HFFc6 (cell line): ENCODE data around the gene USP38. TPM values are rescaled to one million over a fixed set of nuclear protein-coding genes. Genes with fewer than 3 reads are reported as not detected.

Experiments
- DNase-seq: peaks from one replicate; pipeline ENCODE4 v3.0.0-alpha.2; 2018
- H3K27ac Mint-ChIP-seq: 2 replicates; pipeline ENCODE4 v1.8.0; 2020; ENCODE audit warnings: mild to moderate bottlenecking, mixed read lengths
- H3K27me3 Mint-ChIP-seq: 2 replicates; pipeline ENCODE4 v1.8.0; 2021; ENCODE audit warnings: mild to moderate bottlenecking, moderate library complexity, mixed read lengths; ENCODE audit not compliant: insufficient read depth
- H3K36me3 Mint-ChIP-seq: 2 replicates; pipeline ENCODE4 v1.8.0; 2021; ENCODE audit warnings: low read depth, mixed read lengths
- H3K4me1 Mint-ChIP-seq: 2 replicates; pipeline ENCODE4 v1.8.0; 2020; ENCODE audit warnings: low read depth, mixed read lengths
- H3K4me3 Mint-ChIP-seq: 2 replicates; pipeline ENCODE4 v1.8.0; 2020; ENCODE audit warnings: mild to moderate bottlenecking, moderate library complexity, mixed read lengths
- H3K9me3 Mint-ChIP-seq: 2 replicates; pipeline ENCODE4 v1.8.0; 2020; ENCODE audit warnings: mild to moderate bottlenecking, mixed read lengths
- total RNA-seq, 6 experiments: library from RNA; stranded (reverse); fragmentation: NEBNext Ultra II Directional; extraction: Animal tissue kit (Norgen Biotek cat#: 25700); gene quantifications; 2 replicates in 1 of 6; 3 replicates in 5 of 6; pipeline ENCODE4 v1.2.3, GENCODE V29; 2021
- TF ChIP-seq, protein P1 (sequence below): fragments of 200-600 bp; sonication (generic); IDR thresholded peaks from 2 replicates; pipeline ENCODE4 v1.5.0; 2021; ENCODE audit warnings: antibody characterized with exemption, mild to moderate bottlenecking

Gene USP38
- total RNA-seq, 6 experiments from 2014 or later = 13.8 to 20.4 (median 18.3) TPM

DNA sequence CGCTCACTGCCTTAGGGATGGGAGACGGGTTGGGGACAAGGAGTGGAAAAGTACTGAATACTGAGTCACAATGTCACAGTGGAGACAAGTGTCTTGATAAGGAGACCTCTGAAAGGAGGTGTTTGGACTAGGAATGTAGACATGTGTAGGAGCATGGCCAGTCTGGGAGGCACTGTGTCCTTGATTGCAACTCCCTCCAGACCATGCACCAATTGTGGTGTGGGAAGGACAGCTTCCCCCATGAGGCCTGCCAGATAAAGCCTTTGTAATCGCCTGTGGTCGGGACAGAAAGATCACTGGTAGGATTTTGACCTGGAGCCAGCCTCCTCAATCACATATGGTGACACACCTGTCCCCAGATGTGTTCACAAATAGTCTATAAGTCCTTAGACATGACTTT, 64.1 kb downstream of the USP38 start:
- Mint-ChIP-seq H3K4me3 (no peak overlapping the region), H3K36me3 (no peaks in the 10 kb centered on the region), H3K27me3 (no peaks in the 10 kb centered on the region; the same call in 1 of the 2 replicates), H3K27ac (no peak overlapping the region), H3K9me3 (no peaks in the 10 kb centered on the region), H3K4me1 (peaks cover 24% of the 10 kb centered on the region)
- TF ChIP-seq, protein P1, sequence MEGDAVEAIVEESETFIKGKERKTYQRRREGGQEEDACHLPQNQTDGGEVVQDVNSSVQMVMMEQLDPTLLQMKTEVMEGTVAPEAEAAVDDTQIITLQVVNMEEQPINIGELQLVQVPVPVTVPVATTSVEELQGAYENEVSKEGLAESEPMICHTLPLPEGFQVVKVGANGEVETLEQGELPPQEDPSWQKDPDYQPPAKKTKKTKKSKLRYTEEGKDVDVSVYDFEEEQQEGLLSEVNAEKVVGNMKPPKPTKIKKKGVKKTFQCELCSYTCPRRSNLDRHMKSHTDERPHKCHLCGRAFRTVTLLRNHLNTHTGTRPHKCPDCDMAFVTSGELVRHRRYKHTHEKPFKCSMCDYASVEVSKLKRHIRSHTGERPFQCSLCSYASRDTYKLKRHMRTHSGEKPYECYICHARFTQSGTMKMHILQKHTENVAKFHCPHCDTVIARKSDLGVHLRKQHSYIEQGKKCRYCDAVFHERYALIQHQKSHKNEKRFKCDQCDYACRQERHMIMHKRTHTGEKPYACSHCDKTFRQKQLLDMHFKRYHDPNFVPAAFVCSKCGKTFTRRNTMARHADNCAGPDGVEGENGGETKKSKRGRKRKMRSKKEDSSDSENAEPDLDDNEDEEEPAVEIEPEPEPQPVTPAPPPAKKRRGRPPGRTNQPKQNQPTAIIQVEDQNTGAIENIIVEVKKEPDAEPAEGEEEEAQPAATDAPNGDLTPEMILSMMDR = no peak
- DNase-seq = no peak

DNA sequence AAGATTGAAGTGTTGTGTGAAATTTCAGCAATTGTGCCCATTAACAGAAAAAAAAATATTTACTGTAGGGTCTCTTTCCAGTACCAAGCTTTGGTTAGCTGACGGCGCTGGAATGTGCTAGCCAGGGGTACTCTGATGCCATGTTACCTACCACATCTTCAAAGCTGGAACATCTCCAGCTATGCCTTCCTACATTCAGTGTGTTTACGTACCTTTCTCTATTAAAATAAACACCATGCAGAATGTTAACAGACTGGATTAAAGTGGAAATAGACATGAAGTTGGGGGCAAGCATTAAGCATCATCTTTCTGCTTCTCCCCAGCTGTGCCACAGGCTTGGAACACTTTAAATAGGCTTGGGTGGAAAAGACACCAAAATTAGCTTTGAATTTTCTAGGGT, 65.9 kb downstream of the USP38 start:
- TF ChIP-seq, protein P1 = no peak
- H3K4me1 Mint-ChIP-seq = peaks cover 24% of the 10 kb centered on the region
- no peak overlapping the region for H3K4me3 Mint-ChIP-seq
- H3K27ac Mint-ChIP-seq = no peak overlapping the region
- H3K36me3 Mint-ChIP-seq = no peaks in the 10 kb centered on the region
- H3K9me3 Mint-ChIP-seq = no peaks in the 10 kb centered on the region
- DNase-seq = no peak
- H3K27me3 Mint-ChIP-seq = no peaks in the 10 kb centered on the region; the same call in 1 of the 2 replicates

DNA sequence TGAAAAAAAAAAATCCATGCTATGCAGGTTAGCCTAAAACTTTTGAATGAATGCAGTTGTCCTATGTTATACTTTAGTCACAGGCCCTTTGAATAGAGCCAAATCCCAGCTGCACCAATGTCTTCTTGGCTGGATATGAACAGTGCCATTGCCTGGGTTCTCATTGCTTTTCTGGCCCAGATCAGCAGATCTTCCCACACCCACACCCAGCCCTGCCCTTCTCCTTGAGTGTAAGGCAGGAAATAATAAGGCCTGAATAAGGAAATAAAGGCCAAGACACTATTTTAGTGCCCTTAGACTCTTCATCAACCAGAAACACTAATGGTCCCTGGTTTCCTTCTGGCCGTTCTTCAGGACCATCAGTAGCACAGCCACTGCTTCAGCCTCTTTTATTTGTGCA, 66.6 kb downstream of the USP38 start:
- DNase-seq = no peak
- Mint-ChIP-seq H3K27ac (no peak overlapping the region), H3K36me3 (no peaks in the 10 kb centered on the region), H3K4me3 (no peak overlapping the region), H3K27me3 (no peaks in the 10 kb centered on the region; the same call in 1 of the 2 replicates), H3K9me3 (no peaks in the 10 kb centered on the region), H3K4me1 (peaks cover 24% of the 10 kb centered on the region)
- TF ChIP-seq, protein P1 = no peak

GRCh38 chr4:143251779-143252178, 67.1 kb downstream of the USP38 start:
- no peak overlapping the region for H3K27ac Mint-ChIP-seq
- no peak for DNase-seq
- no peaks in the 10 kb centered on the region for H3K9me3 Mint-ChIP-seq
- H3K36me3 Mint-ChIP-seq = no peaks in the 10 kb centered on the region
- peaks cover 29% of the 10 kb centered on the region for H3K4me1 Mint-ChIP-seq
- no peak overlapping the region for H3K4me3 Mint-ChIP-seq
- TF ChIP-seq, protein P1 = no peak
- H3K27me3 Mint-ChIP-seq = no peaks in the 10 kb centered on the region; the same call in 1 of the 2 replicates

GRCh38 chr4:143252478-143252877, 67.8 kb downstream of the USP38 start:
- Mint-ChIP-seq H3K4me3 (no peak overlapping the region), H3K27me3 (no peaks in the 10 kb centered on the region; the same call in 1 of the 2 replicates), H3K27ac (no peak overlapping the region), H3K36me3 (no peaks in the 10 kb centered on the region), H3K4me1 (peaks cover 29% of the 10 kb centered on the region), H3K9me3 (no peaks in the 10 kb centered on the region)
- no peak for DNase-seq
- TF ChIP-seq, protein P1 = no peak

DNA sequence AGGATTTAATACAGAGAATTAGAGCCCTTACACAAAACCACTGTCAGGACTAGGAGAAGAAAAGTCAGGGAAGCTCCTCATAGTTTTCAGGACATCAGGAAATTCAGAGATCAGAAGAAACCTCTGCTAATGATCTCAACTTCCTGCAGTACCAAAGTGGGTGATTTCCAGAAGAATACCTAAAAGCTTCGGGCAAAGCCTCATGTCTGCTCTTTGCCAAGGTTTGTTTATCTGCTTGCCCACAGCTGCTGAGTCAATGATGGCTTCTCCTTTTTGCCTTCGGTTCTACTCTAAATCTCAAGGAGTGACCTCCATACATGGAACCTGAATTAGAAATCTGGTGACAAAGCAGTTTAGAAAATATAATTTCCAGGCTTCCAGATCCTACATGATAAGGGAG, 68.4 kb downstream of the USP38 start:
- Mint-ChIP-seq H3K27me3 (no peaks in the 10 kb centered on the region), H3K27ac (no peak overlapping the region), H3K4me1 (peaks cover 29% of the 10 kb centered on the region), H3K9me3 (no peaks in the 10 kb centered on the region), H3K36me3 (no peaks in the 10 kb centered on the region), H3K4me3 (no peak overlapping the region)
- TF ChIP-seq, protein P1 = no peak
- DNase-seq = no peak
